NCI-H69 (cell line): ENCODE results near the gene ARHGAP6.
"Not testable (repeated sequence)": the region's sequence is repeated elsewhere in the genome, so short reads cannot be mapped to it uniquely, and the experiment has no call there.

ENCODE experiments used
- DNase-seq: peaks from one replicate; lab custom pipeline; 2025; lab: John Stamatoyannopoulos, UW

Gene ARHGAP6

GRCh38 chrX:11399489-11400094, 266.1 kb downstream of the ARHGAP6 start:
- DNase-seq: no peak

- DNase-seq: no peak
Measured at GRCh38 chrX:11398785-11399184, 266.9 kb downstream of the ARHGAP6 start.

- DNase-seq: no peak
Measured at GRCh38 chrX:11398139-11398538, 267.6 kb downstream of the ARHGAP6 start.

- no peak for DNase-seq
Measured at GRCh38 chrX:11397680-11398079, 268.0 kb downstream of the ARHGAP6 start.

GRCh38 chrX:11395859-11396258, 269.9 kb downstream of the ARHGAP6 start:
- no peak for DNase-seq

GRCh38 chrX:11393949-11394654, 271.6 kb downstream of the ARHGAP6 start:
- no peak for DNase-seq

- no peak for DNase-seq
Measured at GRCh38 chrX:11386812-11387211, 278.9 kb downstream of the ARHGAP6 start.

GRCh38 chrX:11386001-11386523, 279.7 kb downstream of the ARHGAP6 start:
- no peak for DNase-seq

GRCh38 chrX:11382930-11383329, 282.8 kb downstream of the ARHGAP6 start:
- DNase-seq: no peak

GRCh38 chrX:11381464-11381863, 284.3 kb downstream of the ARHGAP6 start:
- DNase-seq: peak; percentile 53

GRCh38 chrX:11380187-11380844, 285.4 kb downstream of the ARHGAP6 start:
- DNase-seq: no peak

GRCh38 chrX:11376163-11376562, 289.6 kb downstream of the ARHGAP6 start:
- DNase-seq: no peak

- DNase-seq: no peak
Measured at GRCh38 chrX:11375614-11376119, 290.1 kb downstream of the ARHGAP6 start.

GRCh38 chrX:11374570-11374969, 291.1 kb downstream of the ARHGAP6 start:
- peak; percentile 2 for DNase-seq

- no peak for DNase-seq
Measured at GRCh38 chrX:11371106-11371505, 294.6 kb downstream of the ARHGAP6 start.

GRCh38 chrX:11367609-11368430, 297.9 kb downstream of the ARHGAP6 start:
- no peak for DNase-seq

GRCh38 chrX:11366998-11367595, 298.6 kb downstream of the ARHGAP6 start:
- no peak for DNase-seq

GRCh38 chrX:11365426-11365825, 300.3 kb downstream of the ARHGAP6 start:
- no peak for DNase-seq

- DNase-seq: peak; percentile 2
Measured at GRCh38 chrX:11364835-11365234, 300.9 kb downstream of the ARHGAP6 start.

GRCh38 chrX:11363825-11364224, 301.9 kb downstream of the ARHGAP6 start:
- not testable (repeated sequence) for DNase-seq

GRCh38 chrX:11363069-11363594, 302.6 kb downstream of the ARHGAP6 start:
- DNase-seq: no peak
